HG02852 (cell line): ENCODE results near the gene SLC11A2.

ENCODE experiments used
- ATAC-seq: cut with Tn5 transposase; IDR thresholded peaks from one replicate; pipeline ENCODE4 v1.9.1; 2021; ENCODE audit warnings: mild to moderate bottlenecking, moderate library complexity; ENCODE audit not compliant: unreplicated experiment

SLC11A2 gene

GRCh38 chr12:51025836-51026638 is at the start of gene SLC11A2:
SLC11A2 (minus strand) TSS chr12:51026384; CDS start chr12:51010728, 15,656 bp downstream.
- peak; percentile 95 for ATAC-seq

DNA sequence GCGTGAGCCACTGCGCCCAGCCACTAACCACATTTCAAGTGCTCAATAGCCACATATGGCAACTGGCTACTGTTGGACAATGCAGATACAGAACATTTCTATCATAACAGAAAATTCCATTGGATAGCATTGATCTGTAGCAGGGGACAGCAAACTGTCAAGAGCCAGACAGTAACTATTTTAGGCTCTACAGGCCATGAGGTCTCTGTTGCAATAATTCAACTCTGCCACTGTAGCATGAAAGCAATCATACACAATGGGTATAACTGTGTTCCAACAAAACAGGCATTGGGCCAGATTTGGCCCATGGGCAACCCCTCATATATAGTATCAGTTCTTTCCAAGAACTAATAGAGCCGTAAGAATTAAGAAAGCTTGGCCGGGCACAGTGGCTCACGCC is 49.2 kb upstream of the SLC11A2 start:
- no peak for ATAC-seq

DNA sequence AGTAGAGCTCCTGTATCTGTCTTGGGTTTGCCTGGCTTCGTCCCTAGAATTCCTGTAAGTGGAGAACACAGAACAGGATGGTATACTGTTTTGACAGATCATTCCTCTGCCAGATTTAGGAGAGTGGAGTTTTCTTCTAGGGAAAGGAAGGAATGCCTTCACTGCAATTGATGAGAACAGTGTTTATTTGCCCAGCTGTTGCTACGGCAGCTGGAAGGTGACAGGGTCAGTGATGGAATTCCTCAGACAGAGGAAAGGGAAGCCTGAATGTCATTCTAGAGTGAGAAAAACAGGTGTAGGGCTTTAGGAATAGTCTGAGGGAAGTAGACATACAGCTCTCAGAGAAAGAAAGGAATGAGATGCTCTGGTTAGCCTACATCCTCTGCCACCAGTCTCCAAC is 45.5 kb upstream of the SLC11A2 start:
- ATAC-seq = no peak

- ATAC-seq = no peak
Measured at GRCh38 chr12:51070004-51070403, 43.8 kb upstream of the SLC11A2 start.

DNA sequence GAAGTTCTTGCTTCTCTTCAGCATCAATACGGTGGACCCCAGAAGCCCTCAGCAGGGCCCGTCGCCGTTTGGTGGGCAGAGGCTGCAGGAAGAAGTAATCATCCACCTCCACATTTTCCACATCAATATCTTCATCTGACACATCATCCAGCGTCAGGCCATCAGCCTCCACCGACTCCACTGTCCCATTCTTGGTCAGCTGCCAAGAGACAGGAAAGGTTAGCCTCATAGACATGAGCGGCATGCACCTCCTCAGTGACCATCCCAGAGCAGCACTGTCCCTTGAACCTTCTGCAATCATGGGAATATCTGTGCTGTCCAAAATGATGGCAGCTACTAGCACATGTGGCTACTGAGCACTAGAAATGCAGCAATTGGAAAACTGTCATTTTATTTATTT is 41.6 kb upstream of the SLC11A2 start:
- no peak for ATAC-seq

GRCh38 chr12:51067229-51067628 is 41.0 kb upstream of the SLC11A2 start:
- no peak for ATAC-seq

- ATAC-seq = no peak
Measured at GRCh38 chr12:51065530-51065929, 39.3 kb upstream of the SLC11A2 start.

DNA sequence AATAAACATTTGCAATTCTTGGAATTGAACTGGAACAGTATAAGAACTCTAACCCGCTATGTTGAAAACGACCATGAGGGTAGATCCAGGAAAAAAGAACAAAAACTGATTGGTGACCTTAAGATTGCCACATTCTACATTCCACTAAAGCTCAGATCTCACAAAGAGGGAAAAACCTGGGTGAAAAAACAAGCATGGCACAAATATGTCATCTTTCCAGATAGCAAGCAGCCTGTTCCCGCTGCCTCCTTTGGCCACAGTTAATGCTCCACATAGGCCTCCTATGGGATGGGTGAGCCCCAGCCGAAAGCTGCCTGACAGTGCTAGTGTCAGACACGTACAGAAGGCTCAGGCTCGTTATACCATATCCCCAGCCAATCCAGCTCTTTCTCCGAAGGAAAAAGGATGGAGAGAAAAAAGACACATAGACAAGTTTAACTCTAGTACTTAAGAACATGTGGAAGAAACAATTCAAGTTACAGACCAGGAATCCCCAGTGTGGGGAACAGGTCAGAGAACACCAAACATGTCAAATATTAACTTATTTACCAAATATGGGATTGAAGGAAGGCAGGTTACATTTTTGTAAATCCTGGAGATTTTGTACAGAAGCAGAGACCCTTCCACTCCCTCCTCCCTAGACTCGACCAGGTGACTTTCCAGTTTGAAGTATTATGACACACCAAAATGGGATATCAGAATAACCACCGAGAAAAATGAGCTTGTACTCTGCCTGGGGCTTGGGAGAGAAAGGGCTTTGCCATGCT is 36.6 kb upstream of the SLC11A2 start:
- no peak for ATAC-seq

DNA sequence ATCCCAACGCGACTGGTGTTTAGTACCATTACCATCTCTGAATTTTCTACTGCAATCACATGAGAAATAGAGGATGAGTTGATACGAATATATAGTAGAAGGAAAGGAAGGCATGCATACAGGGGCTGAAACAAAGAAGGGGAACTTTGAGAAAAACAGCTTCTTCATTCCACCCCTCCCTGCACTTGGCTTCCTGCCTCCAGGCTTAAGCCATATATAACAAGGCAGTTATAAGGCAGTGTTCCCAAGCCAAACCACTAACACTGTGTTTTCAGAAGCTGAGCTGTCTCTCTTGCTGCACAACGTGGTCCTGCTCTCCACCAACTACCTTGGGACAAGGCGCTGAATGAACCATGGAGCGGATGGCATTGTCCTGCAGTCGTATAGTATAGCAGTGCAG is 32.9 kb upstream of the SLC11A2 start:
- no peak for ATAC-seq

DNA sequence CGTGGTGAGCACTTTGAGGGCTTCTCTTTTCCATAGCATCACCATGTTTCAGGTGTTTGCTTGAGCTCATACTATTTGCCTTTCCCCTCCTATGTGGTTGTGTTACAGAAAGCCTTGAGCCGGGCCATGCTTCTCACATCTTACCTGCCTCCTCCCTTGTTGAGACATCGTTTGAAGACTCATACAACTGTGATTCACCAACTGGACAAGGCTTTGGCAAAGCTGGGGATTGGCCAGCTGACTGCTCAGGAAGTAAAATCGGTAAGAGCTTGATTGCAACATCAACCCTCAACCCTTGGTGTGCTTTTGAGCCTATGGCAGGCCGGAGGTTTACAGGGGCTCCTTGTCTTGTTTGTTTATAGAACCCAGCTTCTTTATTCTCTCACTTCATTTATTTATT is 30.1 kb upstream of the SLC11A2 start:
- ATAC-seq = no peak

- ATAC-seq = no peak
Measured at GRCh38 chr12:51055060-51055459, 28.9 kb upstream of the SLC11A2 start.

DNA sequence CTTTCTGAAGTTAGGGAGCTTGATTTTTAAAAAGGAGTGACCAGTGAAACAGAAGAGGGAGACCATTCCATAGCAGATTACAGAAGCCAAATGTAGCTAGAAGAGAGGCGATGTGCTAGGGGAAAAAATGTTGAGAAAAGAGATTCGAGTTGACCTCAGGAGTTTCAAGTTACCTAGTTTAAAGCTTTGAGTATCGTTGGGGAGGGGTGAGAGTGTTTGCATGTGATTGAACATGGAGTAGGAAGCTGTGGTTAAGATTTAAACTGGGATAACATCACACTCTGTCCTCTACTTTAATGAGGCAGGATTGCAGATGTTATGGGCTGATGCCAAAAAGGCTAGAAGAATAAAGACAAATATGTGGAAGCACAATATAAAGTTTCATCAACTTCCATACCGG is 25.6 kb upstream of the SLC11A2 start:
- no peak for ATAC-seq

DNA sequence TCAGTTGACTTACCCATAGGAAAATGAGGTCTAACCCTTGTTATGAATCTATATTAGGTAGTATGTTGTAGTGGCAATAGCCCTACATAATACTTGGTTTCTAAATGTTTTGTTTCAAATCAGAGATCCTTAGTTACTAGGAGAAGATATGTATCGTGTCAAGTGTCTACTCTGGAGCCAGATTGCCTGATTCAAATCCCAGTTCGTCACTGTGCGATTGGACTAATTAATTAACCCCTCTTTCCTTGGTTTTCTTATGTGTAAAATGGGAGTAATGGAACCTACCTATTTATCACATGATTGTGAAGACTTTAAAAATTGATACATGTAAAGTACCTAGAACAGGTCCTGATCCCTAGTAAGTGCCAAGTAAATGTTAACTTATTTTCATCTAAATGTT is 23.3 kb upstream of the SLC11A2 start:
- ATAC-seq = no peak

DNA sequence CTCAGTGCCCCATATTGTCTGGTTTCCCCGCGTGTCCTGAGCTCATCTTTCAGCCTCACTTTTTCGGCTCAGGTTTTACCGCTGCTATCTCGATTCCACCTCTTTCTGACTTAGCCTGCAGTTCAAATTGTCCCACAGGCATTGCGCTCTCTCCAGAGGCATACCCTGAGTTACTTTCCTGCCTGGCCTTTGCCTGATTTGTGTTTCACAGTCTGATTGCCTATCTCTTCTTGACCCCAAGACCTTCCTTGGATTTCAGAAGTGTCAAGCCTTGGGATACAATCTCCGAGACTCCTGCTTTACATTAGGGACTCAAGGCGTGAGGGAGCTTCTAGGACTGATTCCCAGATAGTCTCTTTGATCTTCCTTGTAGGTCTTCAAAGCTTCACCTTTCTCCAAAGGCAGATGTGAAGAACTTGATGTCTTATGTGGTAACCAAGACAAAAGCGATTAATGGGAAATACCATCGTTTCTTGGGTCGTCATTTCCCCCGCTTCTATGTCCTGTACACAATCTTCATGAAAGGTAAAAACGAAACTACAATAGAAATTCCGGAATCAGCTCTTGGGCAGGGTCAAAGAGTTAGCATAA is 22.6 kb upstream of the SLC11A2 start:
- no peak for ATAC-seq

DNA sequence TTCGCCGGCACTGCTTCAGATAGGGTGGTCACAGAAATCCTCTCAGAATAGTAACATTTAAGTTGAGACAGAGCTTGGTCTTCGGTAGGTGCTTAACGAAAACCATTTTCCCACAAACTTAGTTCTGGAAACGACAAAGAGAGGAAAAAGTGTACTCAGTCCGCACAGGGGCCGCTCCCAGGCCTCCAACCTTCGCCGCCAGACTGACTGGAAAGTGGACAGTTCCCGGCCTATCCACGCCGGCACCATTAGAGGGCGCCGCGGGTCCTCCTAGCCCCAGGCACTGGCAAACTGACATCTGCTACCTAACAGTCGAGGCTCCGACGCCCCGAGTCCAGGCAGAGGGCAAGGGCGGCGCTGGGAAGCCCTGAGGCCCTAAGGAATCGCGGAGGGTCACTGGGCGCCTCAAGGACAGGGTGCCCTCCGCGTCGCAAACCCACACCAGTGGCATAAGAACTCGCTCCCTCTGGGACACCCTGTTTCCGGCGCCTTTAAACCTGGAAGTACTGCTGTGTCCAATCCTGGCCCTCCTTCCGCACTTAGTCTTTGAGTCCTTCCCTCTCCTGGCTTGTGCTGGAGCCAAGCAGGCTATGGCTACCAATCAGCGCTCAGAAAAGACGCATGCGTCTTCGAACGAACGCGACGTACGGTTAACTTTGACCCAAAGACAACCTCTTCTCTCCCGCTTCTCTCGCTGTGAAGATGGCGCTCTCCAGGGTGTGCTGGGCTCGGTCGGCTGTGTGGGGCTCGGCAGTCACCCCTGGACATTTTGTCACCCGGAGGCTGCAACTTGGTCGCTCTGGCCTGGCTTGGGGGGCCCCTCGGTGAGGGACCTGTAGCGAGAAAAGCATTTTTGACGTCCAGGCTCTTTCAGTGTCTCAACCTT is 21.7 kb upstream of the SLC11A2 start, which contains the start of gene LETMD1:
TSS of gene LETMD1 (plus strand) at position 673 of the 886 bp plus-strand sequence. CDS start at position 703, 30 bp downstream.
- peak; percentile 98 for ATAC-seq

DNA sequence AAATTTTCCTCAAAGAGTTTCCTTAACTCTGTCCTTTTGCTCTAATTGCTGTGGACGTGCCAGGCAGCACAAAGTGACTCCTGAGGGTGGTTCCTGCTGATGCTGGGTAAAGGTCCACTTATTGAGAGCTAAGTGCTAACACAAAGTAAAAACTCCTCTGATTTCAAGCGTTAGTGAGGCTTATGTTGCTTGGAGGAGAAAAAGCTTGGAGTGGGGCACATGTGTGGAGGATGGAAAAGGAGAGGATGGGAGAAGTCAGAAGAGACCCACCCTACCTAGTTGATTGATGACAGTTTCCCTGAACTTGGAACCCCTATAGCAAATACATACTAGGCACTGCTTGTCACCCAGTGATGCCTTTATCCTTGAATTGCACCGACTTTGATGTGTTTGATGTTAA is 10.1 kb upstream of the SLC11A2 start:
- no peak for ATAC-seq

- ATAC-seq = no peak
Measured at GRCh38 chr12:51033457-51034089, 7.4 kb upstream of the SLC11A2 start.

GRCh38 chr12:51033048-51033447 is 6.9 kb upstream of the SLC11A2 start:
- ATAC-seq = no peak

DNA sequence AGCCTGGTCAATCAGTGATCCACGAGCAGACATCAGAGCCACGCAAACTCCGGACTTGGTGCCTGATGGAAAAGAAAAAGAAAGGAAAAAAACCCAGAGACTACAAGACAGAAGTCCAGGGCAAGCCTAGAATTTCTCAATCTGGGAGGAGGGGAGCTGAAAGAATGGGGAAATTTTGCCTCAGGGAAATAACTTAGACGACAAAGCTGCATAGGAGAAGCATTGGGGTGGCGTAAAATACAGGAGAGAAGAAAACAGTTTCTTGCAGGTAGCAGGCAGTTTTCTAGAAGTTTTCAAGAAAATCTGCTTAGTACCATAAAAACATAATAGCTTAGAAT is 2.6 kb upstream of the SLC11A2 start:
- ATAC-seq = no peak

DNA sequence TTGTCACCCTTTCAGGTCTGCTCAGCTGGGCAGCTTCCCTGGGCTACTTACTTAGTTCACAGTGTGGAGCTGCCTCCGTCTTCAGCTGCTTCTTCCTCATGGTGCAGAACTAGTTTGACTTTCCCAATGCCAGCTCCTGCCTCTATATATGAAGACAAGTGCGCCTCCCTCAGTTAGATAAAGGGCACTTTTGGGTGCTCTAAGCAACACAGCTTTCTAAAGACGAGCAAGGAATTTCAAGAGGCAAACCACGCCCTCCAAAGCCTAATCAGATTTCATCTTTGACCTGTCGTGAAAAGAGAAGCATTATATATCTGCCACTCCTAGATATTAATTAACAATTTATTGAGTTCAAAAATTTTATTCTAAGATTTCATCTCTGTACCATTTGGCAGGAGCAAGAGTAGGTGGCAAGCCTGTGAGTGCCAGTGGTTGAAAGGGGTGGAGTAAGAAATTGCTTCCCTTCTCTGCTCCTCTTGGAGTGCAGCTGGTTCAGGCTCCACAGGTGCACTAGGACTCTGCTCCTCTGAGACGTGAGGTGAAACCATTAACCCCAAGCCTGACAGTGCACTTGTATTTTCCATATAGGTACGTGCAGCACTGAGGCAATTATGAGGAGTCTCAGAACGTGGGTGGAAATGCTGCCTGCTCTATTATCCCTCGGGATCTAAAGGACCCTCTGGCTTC is 2.1 kb upstream of the SLC11A2 start:
- ATAC-seq = no peak
